ENCODE data around the gene POLR2B.

Gene POLR2B

DNA sequence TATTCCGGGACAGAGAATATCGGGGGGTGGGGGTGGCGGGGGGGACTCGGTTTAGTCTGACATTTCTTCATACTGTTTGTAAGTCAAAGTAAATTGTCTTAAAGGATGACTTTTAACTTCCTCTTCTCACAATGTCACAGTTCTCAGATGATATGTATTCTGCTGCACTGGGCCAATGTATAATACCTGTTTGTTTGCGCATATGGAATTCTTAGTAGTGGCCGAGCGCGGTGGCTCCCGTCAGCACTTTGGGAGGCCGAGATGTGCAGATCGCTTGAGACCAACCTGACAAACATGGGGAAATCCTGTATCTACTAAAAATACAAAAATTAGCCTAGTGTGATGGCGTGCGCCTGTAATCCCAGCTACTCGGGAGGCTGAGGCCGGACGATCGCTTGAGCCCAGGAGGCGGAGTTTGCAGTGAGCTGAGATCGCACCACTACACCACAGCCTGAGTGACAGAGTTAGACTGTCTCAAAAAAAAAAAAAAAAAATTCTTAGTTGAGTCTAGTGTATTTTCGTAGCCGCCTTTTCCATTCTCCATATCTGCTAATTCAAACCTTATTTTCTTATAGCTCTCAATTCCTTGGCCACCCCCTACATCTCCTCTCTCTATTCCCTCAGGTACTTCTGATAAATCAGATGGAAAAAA, 851 bp downstream of the POLR2B start:
- in situ Hi-C loops (cut with MboI; ENCODE audit: low sequenced_read_pairs, unreplicated experiment), result no loop called here
- TF ChIP-seq, protein P1, sequence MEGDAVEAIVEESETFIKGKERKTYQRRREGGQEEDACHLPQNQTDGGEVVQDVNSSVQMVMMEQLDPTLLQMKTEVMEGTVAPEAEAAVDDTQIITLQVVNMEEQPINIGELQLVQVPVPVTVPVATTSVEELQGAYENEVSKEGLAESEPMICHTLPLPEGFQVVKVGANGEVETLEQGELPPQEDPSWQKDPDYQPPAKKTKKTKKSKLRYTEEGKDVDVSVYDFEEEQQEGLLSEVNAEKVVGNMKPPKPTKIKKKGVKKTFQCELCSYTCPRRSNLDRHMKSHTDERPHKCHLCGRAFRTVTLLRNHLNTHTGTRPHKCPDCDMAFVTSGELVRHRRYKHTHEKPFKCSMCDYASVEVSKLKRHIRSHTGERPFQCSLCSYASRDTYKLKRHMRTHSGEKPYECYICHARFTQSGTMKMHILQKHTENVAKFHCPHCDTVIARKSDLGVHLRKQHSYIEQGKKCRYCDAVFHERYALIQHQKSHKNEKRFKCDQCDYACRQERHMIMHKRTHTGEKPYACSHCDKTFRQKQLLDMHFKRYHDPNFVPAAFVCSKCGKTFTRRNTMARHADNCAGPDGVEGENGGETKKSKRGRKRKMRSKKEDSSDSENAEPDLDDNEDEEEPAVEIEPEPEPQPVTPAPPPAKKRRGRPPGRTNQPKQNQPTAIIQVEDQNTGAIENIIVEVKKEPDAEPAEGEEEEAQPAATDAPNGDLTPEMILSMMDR (IDR thresholded peaks at IDR 0.05; ENCODE audit: borderline replicate concordance, control extremely low read depth, extremely low read depth, insufficient read depth, missing control alignments), result no peak
- no peak for DNase-seq (ENCODE audit: low spot score)

DNA sequence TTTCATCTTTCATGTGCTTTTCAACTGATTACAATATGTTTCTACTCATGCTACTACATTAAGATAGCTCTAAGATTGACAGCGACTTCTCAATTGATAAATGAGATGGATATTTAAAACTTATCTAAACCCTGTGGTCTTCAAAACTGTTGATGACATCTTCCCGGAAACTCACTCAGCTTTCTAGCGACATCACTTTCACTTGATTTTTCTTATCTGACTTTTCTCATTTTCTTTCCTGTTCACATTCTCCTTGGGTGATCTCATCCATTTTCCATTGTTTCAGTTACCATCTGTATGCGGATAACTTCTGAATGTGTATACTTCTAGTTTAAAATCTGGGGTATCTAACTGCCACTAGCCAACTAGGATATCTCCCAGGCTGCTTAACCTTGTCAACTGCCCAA, 3.1 kb downstream of the POLR2B start:
- TF ChIP-seq, protein P1 (IDR thresholded peaks at IDR 0.05; ENCODE audit: borderline replicate concordance, control extremely low read depth, extremely low read depth, insufficient read depth, missing control alignments), result no peak
- DNase-seq (ENCODE audit: low spot score), result no peak
- in situ Hi-C loops (cut with MboI; ENCODE audit: low sequenced_read_pairs, unreplicated experiment), result no loop called here

DNA sequence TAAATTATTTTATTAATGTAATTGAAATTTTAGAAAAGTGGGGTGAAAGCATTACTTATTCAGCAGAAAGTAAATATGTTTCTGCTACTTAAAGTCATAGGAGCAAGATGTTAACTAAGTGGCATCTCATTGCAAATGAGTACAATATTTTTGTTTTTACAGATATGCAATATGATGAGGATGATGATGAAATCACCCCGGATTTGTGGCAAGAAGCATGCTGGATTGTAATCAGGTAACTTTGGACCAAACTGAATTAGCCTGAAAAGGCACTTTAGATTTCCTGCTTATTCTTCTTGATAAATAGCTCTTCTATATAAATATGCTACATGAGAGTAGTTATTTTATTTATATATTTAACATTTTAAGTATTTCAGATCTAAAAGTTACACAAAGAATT, 7.5 kb downstream of the POLR2B start:
- DNase-seq (ENCODE audit: low spot score), result no peak
- TF ChIP-seq, protein P1 (IDR thresholded peaks at IDR 0.05; ENCODE audit: borderline replicate concordance, control extremely low read depth, extremely low read depth, insufficient read depth, missing control alignments), result no peak
- in situ Hi-C loops (cut with MboI; ENCODE audit: low sequenced_read_pairs, unreplicated experiment), result no loop called here

DNA sequence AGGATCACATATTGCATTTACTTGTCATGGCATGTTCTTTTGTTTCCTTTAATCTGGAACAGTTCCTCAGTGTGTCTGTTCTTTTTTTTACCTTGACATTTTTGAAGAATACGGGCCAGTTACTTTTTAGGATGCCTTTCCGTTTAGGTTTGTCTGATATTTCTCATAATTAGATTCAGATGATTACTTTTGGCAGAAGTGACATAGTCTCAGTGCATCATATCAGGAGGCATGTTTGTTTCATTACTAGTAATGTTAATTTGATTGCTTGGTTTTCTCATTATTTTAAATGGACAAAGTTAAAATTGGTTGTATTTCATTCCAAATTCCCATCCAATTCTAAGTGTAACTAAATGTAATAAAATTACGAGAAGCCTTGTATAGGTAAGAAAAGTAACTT, 8.3 kb downstream of the POLR2B start:
- DNase-seq (ENCODE audit: low spot score), result no peak
- in situ Hi-C loops (cut with MboI; ENCODE audit: low sequenced_read_pairs, unreplicated experiment), result no loop called here
- TF ChIP-seq, protein P1 (IDR thresholded peaks at IDR 0.05; ENCODE audit: borderline replicate concordance, control extremely low read depth, extremely low read depth, insufficient read depth, missing control alignments), result no peak

DNA sequence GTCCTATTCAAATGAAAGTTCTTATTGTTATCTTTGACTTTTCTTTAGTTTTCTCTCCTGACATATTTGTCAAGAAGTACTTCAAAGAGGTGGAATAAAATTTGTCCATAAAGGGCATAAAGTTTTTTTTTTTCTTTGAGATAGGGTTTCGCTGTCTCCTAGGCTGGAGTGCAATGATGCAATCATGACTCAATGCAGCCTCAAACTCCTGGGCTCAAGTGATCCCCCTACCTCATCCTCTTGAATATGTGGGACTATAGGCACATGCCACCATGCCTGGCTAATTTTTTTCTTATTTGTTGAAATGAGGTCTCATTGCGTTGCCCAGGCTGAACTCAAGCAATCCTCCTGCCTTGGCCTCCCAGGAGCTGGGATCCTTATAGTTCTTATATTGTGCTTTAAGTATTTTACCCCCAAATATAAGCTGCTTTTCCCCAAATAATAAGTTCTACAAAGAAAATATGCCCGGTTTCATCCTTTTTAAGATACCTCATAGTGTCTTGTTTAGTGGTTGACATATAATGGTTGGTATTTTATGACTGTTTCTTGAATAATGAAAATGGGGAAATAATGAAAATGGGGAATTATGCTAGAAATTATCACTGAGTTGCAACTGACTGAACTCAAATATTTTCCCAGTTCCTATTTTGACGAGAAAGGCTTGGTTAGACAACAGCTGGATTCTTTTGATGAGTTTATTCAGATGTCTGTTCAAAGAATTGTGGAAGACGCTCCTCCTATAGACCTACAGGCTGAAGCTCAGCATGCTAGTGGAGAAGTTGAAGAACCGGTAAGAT, 11.6 kb downstream of the POLR2B start:
- TF ChIP-seq, protein P1 (IDR thresholded peaks at IDR 0.05; ENCODE audit: borderline replicate concordance, control extremely low read depth, extremely low read depth, insufficient read depth, missing control alignments), result no peak
- in situ Hi-C loops (cut with MboI; ENCODE audit: low sequenced_read_pairs, unreplicated experiment), result no loop called here

DNA sequence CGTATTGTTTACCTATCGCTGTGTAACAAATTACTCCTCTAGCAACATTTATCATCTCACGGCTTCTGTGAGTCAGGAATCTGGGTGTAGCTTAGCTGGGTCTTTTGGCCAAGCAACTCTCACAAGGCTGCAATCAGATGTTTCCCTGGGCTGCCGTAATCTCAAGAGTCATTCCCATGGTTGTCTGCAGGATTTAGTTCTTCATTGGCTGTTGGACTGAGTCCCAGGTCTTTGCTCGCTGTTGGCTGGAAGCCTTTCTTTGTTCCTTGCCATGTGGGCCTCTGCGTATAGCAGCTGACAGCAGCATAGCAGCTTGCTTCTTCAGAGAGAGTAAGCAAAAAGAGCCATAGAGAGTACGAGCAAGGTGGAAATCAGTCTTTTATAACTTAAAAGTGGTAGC, 16.8 kb downstream of the POLR2B start:
- TF ChIP-seq, protein P1 (IDR thresholded peaks at IDR 0.05; ENCODE audit: borderline replicate concordance, control extremely low read depth, extremely low read depth, insufficient read depth, missing control alignments), result no peak
- no peak for DNase-seq (ENCODE audit: low spot score)
- in situ Hi-C loops (cut with MboI; ENCODE audit: low sequenced_read_pairs, unreplicated experiment), result no loop called here

More for the DNA sequence above, 11.6 kb downstream of the POLR2B start:
- no peak for DNase-seq (ENCODE audit: low spot score)

Data from GM13976 (cell line).